ENCODE data around the gene EPN3. TPM values are rescaled to one million over a fixed set of nuclear protein-coding genes. Genes with fewer than 3 reads are reported as not detected.

The EPN3 gene
- polyA plus RNA-seq (2013, experiment 1 of 4): not detected
- 0.12 TPM for polyA plus RNA-seq (2013, experiment 2 of 4)
- polyA plus RNA-seq (2013, experiment 3 of 4): not detected
- 0.16 TPM for polyA plus RNA-seq (2013, experiment 4 of 4)

- H3K4me1 ChIP-seq (ENCODE audit: control insufficient read depth, insufficient read depth, low read length): peaks cover 23% of the 10 kb centered on the region
- H3K36me3 ChIP-seq (ENCODE audit: control insufficient read depth, insufficient read depth, low read length): no peaks in the 10 kb centered on the region
- no peak within 1 kb of the TSS for H3K27ac ChIP-seq (ENCODE audit: insufficient read depth, low read depth, low read length, poor library complexity, severe bottlenecking)
- 1% methylated on average over 20 to 21 of the region's 21 CpGs for WGBS, 2 experiments
- peak within 1 kb of the TSS; percentile 20 for H3K4me3 ChIP-seq (ENCODE audit: insufficient read depth, low read depth, low read length)
- peaks cover 42% of the 10 kb centered on the region for H3K27me3 ChIP-seq (ENCODE audit: control insufficient read depth, insufficient read depth, low read length, poor library complexity, severe bottlenecking)
- no peaks in the 10 kb centered on the region for H3K9me3 ChIP-seq (ENCODE audit: control insufficient read depth, low read length)
These were observed at the start of gene EPN3 for GRCh38 chr17:50532452-50533024. Gene EPN3, plus strand, starts transcription at chr17:50532735. Its CDS starts 3,822 bp downstream, at chr17:50536557.

- 88 to 93% methylated on average over 5 of the region's 5 CpGs for WGBS, 2 experiments
- Histone ChIP-seq H3K4me1 (ENCODE audit: control insufficient read depth, insufficient read depth, low read length) (peaks cover under 1% of the 10 kb centered on the region), H3K27ac (ENCODE audit: insufficient read depth, low read depth, low read length, poor library complexity, severe bottlenecking) (no peak overlapping the region), H3K9me3 (ENCODE audit: control insufficient read depth, low read length) (no peaks in the 10 kb centered on the region), H3K4me3 (ENCODE audit: insufficient read depth, low read depth, low read length) (no peak overlapping the region), H3K36me3 (ENCODE audit: control insufficient read depth, insufficient read depth, low read length) (no peaks in the 10 kb centered on the region), H3K27me3 (ENCODE audit: control insufficient read depth, insufficient read depth, low read length, poor library complexity, severe bottlenecking) (no peaks in the 10 kb centered on the region)
These were observed 49.3 kb upstream of the EPN3 start for GRCh38 chr17:50483266-50483665.

- Histone ChIP-seq H3K36me3 (ENCODE audit: control insufficient read depth, insufficient read depth, low read length) (no peaks in the 10 kb centered on the region), H3K4me1 (ENCODE audit: control insufficient read depth, insufficient read depth, low read length) (peaks cover 4% of the 10 kb centered on the region)
- 93 to 98% methylated on average over 11 of the region's 11 CpGs for WGBS, 2 experiments
These were observed 48.0 kb upstream of the EPN3 start for GRCh38 chr17:50484386-50485155.

DNA sequence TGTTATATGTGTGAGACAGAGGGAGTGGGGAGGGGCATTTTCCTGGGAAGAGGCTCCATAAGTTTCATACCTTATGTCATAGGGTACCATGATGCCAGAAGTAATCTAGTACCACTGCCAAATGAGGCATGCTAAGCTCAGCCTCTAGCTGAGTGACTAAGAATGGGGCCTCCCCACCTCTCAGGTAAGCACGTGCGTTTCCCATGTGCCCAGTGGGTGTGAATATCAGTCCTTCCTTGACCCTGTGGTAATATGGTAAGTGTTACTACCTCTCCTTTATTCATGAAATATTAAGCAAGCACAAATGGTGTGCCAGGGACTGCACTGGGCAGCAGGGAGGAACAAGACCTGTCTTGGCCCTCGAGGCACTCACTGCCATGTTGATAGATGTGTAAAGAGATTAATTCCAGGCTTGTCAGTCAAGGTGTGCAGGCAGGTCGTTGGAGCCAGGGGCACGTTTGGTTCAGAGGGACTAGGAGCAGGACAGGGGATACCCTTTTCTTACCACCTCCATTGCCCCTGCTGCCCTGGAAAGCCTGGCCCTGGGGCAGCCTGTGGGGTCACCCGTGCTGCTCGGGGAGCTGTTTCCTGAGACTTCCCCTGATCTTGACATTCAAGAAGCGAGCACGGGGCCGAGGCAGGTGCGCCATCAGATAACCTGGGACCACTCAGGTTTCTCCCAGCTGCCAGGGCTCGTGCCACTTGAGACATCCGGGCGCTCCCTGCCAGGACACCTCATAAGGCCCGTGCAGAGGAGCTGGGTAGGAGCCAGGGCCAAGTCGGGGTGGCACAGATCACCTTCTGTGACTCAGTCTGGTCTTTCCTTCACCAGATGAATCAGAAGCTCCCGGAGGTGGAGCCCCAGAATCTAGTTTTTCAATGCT is 45.1 kb upstream of the EPN3 start:
- H3K4me3 ChIP-seq (ENCODE audit: insufficient read depth, low read depth, low read length): no peak overlapping the region
- H3K9me3 ChIP-seq (ENCODE audit: control insufficient read depth, low read length): no peaks in the 10 kb centered on the region
- WGBS, 2 experiments: 93 to 95% methylated on average over 17 of the region's 17 CpGs

More at GRCh38 chr17:50484386-50485155, 48.0 kb upstream of the EPN3 start:
- H3K27ac ChIP-seq (ENCODE audit: insufficient read depth, low read depth, low read length, poor library complexity, severe bottlenecking): no peak overlapping the region
- no peaks in the 10 kb centered on the region for H3K27me3 ChIP-seq (ENCODE audit: control insufficient read depth, insufficient read depth, low read length, poor library complexity, severe bottlenecking)
- no peak overlapping the region for H3K4me3 ChIP-seq (ENCODE audit: insufficient read depth, low read depth, low read length)
- no peaks in the 10 kb centered on the region for H3K9me3 ChIP-seq (ENCODE audit: control insufficient read depth, low read length)

GRCh38 chr17:50488880-50489279 is 43.7 kb upstream of the EPN3 start:
- Histone ChIP-seq H3K9me3 (ENCODE audit: control insufficient read depth, low read length) (no peaks in the 10 kb centered on the region), H3K27me3 (ENCODE audit: control insufficient read depth, insufficient read depth, low read length, poor library complexity, severe bottlenecking) (no peaks in the 10 kb centered on the region), H3K36me3 (ENCODE audit: control insufficient read depth, insufficient read depth, low read length) (no peaks in the 10 kb centered on the region), H3K27ac (ENCODE audit: insufficient read depth, low read depth, low read length, poor library complexity, severe bottlenecking) (no peak overlapping the region), H3K4me3 (ENCODE audit: insufficient read depth, low read depth, low read length) (no peak overlapping the region), H3K4me1 (ENCODE audit: control insufficient read depth, insufficient read depth, low read length) (peaks cover 4% of the 10 kb centered on the region)
- WGBS, 2 experiments: 90 to 93% methylated on average over 2 of the region's 2 CpGs

More for the DNA sequence above, 45.1 kb upstream of the EPN3 start:
- H3K27ac ChIP-seq (ENCODE audit: insufficient read depth, low read depth, low read length, poor library complexity, severe bottlenecking): no peak overlapping the region
- no peaks in the 10 kb centered on the region for H3K36me3 ChIP-seq (ENCODE audit: control insufficient read depth, insufficient read depth, low read length)
- H3K27me3 ChIP-seq (ENCODE audit: control insufficient read depth, insufficient read depth, low read length, poor library complexity, severe bottlenecking): no peaks in the 10 kb centered on the region
- H3K4me1 ChIP-seq (ENCODE audit: control insufficient read depth, insufficient read depth, low read length): peaks cover 4% of the 10 kb centered on the region

DNA sequence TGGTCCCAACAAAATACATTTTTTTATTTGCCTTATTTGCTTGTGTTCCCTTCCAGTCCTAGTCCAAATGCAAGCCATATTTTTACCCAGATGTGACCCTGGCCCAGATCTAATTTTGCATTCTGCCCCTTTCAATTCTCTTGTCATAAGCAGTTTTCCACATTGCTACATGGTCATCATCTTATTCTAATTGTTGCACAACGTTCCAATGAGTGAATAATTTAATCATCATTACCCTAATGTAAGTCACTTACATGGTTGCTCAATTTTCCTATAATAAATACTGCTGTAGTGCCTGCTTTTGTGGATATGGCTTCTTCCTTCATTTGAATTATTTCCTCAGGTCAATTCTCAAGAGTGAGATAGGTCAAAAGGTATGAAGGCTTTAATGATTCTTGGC is 41.0 kb upstream of the EPN3 start:
- H3K27ac ChIP-seq (ENCODE audit: insufficient read depth, low read depth, low read length, poor library complexity, severe bottlenecking): no peak overlapping the region
- no peaks in the 10 kb centered on the region for H3K27me3 ChIP-seq (ENCODE audit: control insufficient read depth, insufficient read depth, low read length, poor library complexity, severe bottlenecking)
- H3K9me3 ChIP-seq (ENCODE audit: control insufficient read depth, low read length): no peaks in the 10 kb centered on the region
- H3K36me3 ChIP-seq (ENCODE audit: control insufficient read depth, insufficient read depth, low read length): no peaks in the 10 kb centered on the region
- H3K4me1 ChIP-seq (ENCODE audit: control insufficient read depth, insufficient read depth, low read length): peaks cover 4% of the 10 kb centered on the region
- WGBS, 2 experiments: 86 to 100% methylated on average over 1 of the region's 1 CpG
- H3K4me3 ChIP-seq (ENCODE audit: insufficient read depth, low read depth, low read length): no peak overlapping the region

DNA sequence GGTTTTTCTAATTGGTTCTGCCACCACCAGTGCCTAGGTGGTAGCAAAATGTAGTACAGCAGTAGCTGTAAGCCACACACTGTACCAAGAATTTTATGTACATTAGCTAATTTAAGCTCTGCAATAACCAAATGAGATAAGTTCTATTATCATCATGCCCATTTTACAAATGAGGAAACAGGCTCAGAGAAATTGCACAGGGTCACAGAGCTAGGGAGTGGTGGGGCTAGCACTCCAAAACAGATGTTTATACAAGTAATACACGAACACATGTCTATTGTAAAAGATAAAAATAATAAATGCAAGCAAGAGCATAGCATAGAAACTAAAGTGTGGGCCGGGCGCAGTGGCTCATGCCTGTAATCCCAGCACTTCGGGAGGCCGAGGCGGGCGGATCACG is 40.3 kb upstream of the EPN3 start:
- no peaks in the 10 kb centered on the region for H3K27me3 ChIP-seq (ENCODE audit: control insufficient read depth, insufficient read depth, low read length, poor library complexity, severe bottlenecking)
- H3K4me3 ChIP-seq (ENCODE audit: insufficient read depth, low read depth, low read length): no peak overlapping the region
- H3K4me1 ChIP-seq (ENCODE audit: control insufficient read depth, insufficient read depth, low read length): peaks cover 4% of the 10 kb centered on the region
- 96% methylated on average over 4 to 6 of the region's 8 CpGs for WGBS, 2 experiments
- H3K27ac ChIP-seq (ENCODE audit: insufficient read depth, low read depth, low read length, poor library complexity, severe bottlenecking): no peak overlapping the region
- H3K36me3 ChIP-seq (ENCODE audit: control insufficient read depth, insufficient read depth, low read length): no peaks in the 10 kb centered on the region
- no peaks in the 10 kb centered on the region for H3K9me3 ChIP-seq (ENCODE audit: control insufficient read depth, low read length)

- H3K4me1 ChIP-seq (ENCODE audit: control insufficient read depth, insufficient read depth, low read length): no peaks in the 10 kb centered on the region
- 75% methylated on average over 3 of the region's 3 CpGs for WGBS, 2 experiments
- no peaks in the 10 kb centered on the region for H3K27me3 ChIP-seq (ENCODE audit: control insufficient read depth, insufficient read depth, low read length, poor library complexity, severe bottlenecking)
- H3K36me3 ChIP-seq (ENCODE audit: control insufficient read depth, insufficient read depth, low read length): no peaks in the 10 kb centered on the region
- H3K27ac ChIP-seq (ENCODE audit: insufficient read depth, low read depth, low read length, poor library complexity, severe bottlenecking): no peak overlapping the region
- no peak overlapping the region for H3K4me3 ChIP-seq (ENCODE audit: insufficient read depth, low read depth, low read length)
- no peaks in the 10 kb centered on the region for H3K9me3 ChIP-seq (ENCODE audit: control insufficient read depth, low read length)
These were observed 38.8 kb upstream of the EPN3 start for GRCh38 chr17:50493744-50494143.

- Histone ChIP-seq H3K9me3 (ENCODE audit: control insufficient read depth, low read length) (no peaks in the 10 kb centered on the region), H3K4me3 (ENCODE audit: insufficient read depth, low read depth, low read length) (no peak overlapping the region), H3K27me3 (ENCODE audit: control insufficient read depth, insufficient read depth, low read length, poor library complexity, severe bottlenecking) (no peaks in the 10 kb centered on the region), H3K36me3 (ENCODE audit: control insufficient read depth, insufficient read depth, low read length) (no peaks in the 10 kb centered on the region), H3K4me1 (ENCODE audit: control insufficient read depth, insufficient read depth, low read length) (no peaks in the 10 kb centered on the region), H3K27ac (ENCODE audit: insufficient read depth, low read depth, low read length, poor library complexity, severe bottlenecking) (no peak overlapping the region)
- 84 to 85% methylated on average over 8 of the region's 8 CpGs for WGBS, 2 experiments
These were observed 37.2 kb upstream of the EPN3 start for GRCh38 chr17:50495217-50495823.
